HepG2 (cell line): ENCODE measurements around the gene FNIP2. TPM values are rescaled to one million over a fixed set of nuclear protein-coding genes. Genes with fewer than 3 reads are reported as not detected.

Source experiments
- ARHGAP35 ChIP-seq: sonication (generic); formaldehyde crosslinking; IDR thresholded peaks from 2 replicates; pipeline ENCODE4 v1.9.0; 2022; ENCODE audit warnings: mild to moderate bottlenecking, inconsistent platforms, moderate library complexity, missing genetic modification reagents, borderline replicate concordance
- EEA1 ChIP-seq: sonication (generic); formaldehyde crosslinking; IDR thresholded peaks from 2 replicates; pipeline ENCODE4 v1.5.1; 2020; ENCODE audit warnings: mild to moderate bottlenecking, missing genetic modification reagents, borderline replicate concordance
- IKZF4 ChIP-seq: sonication (generic); formaldehyde crosslinking; IDR thresholded peaks from 2 replicates; pipeline ENCODE4 v1.5.1; 2020; ENCODE audit warnings: borderline replicate concordance, mild to moderate bottlenecking, low read depth, missing genetic modification reagents; ENCODE audit errors: not compliant biosample characterization
- MXD4 ChIP-seq: IDR thresholded peaks from 2 replicates; pipeline ENCODE4 v1.6.1; 2016; ENCODE audit warnings: mild to moderate bottlenecking, missing biosample characterization, missing genetic modification reagents
- NFATC3 ChIP-seq: sonication (generic); formaldehyde crosslinking; IDR thresholded peaks from 2 replicates; pipeline ENCODE4 v1.5.1; 2020; ENCODE audit warnings: mild to moderate bottlenecking, missing genetic modification reagents
- NFE2L1 ChIP-seq: sonication (generic); formaldehyde crosslinking; IDR thresholded peaks from 2 replicates; pipeline ENCODE4 v1.4.0; 2020; ENCODE audit warnings: missing genetic modification reagents, mild to moderate bottlenecking, borderline replicate concordance
- THAP11 ChIP-seq: IDR thresholded peaks from 2 replicates; pipeline ENCODE4 v1.6.1; 2016; ENCODE audit warnings: missing biosample characterization, missing genetic modification reagents
- TSC22D2 ChIP-seq: sonication (generic); formaldehyde crosslinking; IDR thresholded peaks from 2 replicates; pipeline ENCODE4 v1.5.1; 2020; ENCODE audit warnings: missing genetic modification reagents, mild to moderate bottlenecking, borderline replicate concordance
- ZBED4 ChIP-seq: sonication (generic); formaldehyde crosslinking; IDR thresholded peaks from 2 replicates; pipeline ENCODE4 v1.4.0; 2020; ENCODE audit warnings: missing genetic modification reagents, borderline replicate concordance
- ZKSCAN8 ChIP-seq: IDR thresholded peaks from 2 replicates; pipeline ENCODE4 v1.6.1; 2016; ENCODE audit warnings: borderline replicate concordance, missing genetic modification reagents, missing compliant biosample characterization
- ZNF24 ChIP-seq: fragments of 450-650 bp; IDR thresholded peaks from 2 replicates; pipeline ENCODE4 v1.6.1; 2017; ENCODE audit warnings: antibody characterized with exemption, mild to moderate bottlenecking
- ZNF512B ChIP-seq: sonication (generic); formaldehyde crosslinking; IDR thresholded peaks from 2 replicates; pipeline ENCODE4 v1.5.1; 2020; ENCODE audit warnings: missing genetic modification reagents, mild to moderate bottlenecking, borderline replicate concordance
- ZNF576 ChIP-seq: sonication (generic); formaldehyde crosslinking; IDR thresholded peaks from 2 replicates; pipeline ENCODE4 v1.4.0; 2020; ENCODE audit warnings: mild to moderate bottlenecking, missing genetic modification reagents
- ZNF607 ChIP-seq: sonication (generic); formaldehyde crosslinking; IDR thresholded peaks from 2 replicates; pipeline ENCODE4 v1.5.1; 2020; ENCODE audit warnings: missing genetic modification reagents, mild to moderate bottlenecking, borderline replicate concordance
- ZNF687 ChIP-seq: sonication (generic); formaldehyde crosslinking; IDR thresholded peaks from 2 replicates; pipeline ENCODE4 v1.5.1; 2020; ENCODE audit warnings: mild to moderate bottlenecking, missing genetic modification reagents, moderate library complexity
- ZNF788 ChIP-seq: sonication (generic); formaldehyde crosslinking; IDR thresholded peaks from 2 replicates; pipeline ENCODE4 v1.5.0; 2020; ENCODE audit warnings: mild to moderate bottlenecking, missing genetic modification reagents, borderline replicate concordance
- polyA plus RNA-seq, 8 experiments: library from polyadenylated mRNA; depleted of rRNA in 3 of 8; stranded (reverse) in 7 of 8; unstranded in 1 of 8; fragments of >200 nt; fragmentation: Illumina TruSeq in 4 of 8; extraction: Trizol in 4 of 8; gene quantifications; 2 replicates each; pipeline versions ENCODE4 v1.2.1 to v1.2.3, GENCODE V29; 2011 to 2016; ENCODE audit warnings: low read depth in 4 of 8, missing spikeins in 1 of 8, mixed read lengths in 1 of 8; ENCODE audit not compliant: insufficient read depth in 1 of 8
- total RNA-seq, 5 experiments: library from RNA; depleted of rRNA; stranded (reverse); fragments of >200 nt; fragmentation: Illumina TruSeq; extraction: Trizol; gene quantifications; 2 replicates each; pipeline ENCODE4 v1.2.3, GENCODE V29; 2016; ENCODE audit warnings: low read depth in 1 of 5

FNIP2 gene
- total and polyA plus RNA-seq, 2 of the 13 experiments (the other 11 are each of a cell fraction or from before 2014, with no cell fraction given), result 15.5 to 21.0 TPM

- no peak for TF ChIP-seq NFE2L1
- no peak for TF ChIP-seq ARHGAP35
- no peak for TF ChIP-seq NFATC3 (CRISPR knock-in tag)
- no peak for TF ChIP-seq MXD4 (CRISPR knock-in tag)
- no peak for TF ChIP-seq ZNF512B
- TF ChIP-seq ZNF576 (CRISPR knock-in tag), result no peak
- TF ChIP-seq EEA1 (CRISPR knock-in tag), result no peak
- no peak for TF ChIP-seq ZNF788
- TF ChIP-seq ZNF24, result no peak
- no peak for TF ChIP-seq ZNF687 (CRISPR knock-in tag)
- TF ChIP-seq ZKSCAN8 (CRISPR knock-in tag), result no peak
- 0 out of 2 replicates have a peak, but pooled peaks have one; percentile 32 for TF ChIP-seq THAP11 (CRISPR knock-in tag)
- TF ChIP-seq ZNF607 (CRISPR knock-in tag), result no peak
- no peak for TF ChIP-seq IKZF4 (CRISPR knock-in tag)
- TF ChIP-seq ZBED4, result no peak
- no peak for TF ChIP-seq TSC22D2 (CRISPR knock-in tag)
Observed at GRCh38 chr4:158782551-158783360, 13.9 kb downstream of the FNIP2 start (continued).
